Measurements from ENCODE around the gene TP53I13. TPM values are rescaled to one million over a fixed set of nuclear protein-coding genes. Genes with fewer than 3 reads are reported as not detected.
"Not testable (repeated sequence)": the region's sequence is repeated elsewhere in the genome, so short reads cannot be mapped to it uniquely, and the experiment has no call there.

The TP53I13 gene
- 10 to 100 TPM; 31.2 to 35.3 TPM for total RNA-seq

DNA sequence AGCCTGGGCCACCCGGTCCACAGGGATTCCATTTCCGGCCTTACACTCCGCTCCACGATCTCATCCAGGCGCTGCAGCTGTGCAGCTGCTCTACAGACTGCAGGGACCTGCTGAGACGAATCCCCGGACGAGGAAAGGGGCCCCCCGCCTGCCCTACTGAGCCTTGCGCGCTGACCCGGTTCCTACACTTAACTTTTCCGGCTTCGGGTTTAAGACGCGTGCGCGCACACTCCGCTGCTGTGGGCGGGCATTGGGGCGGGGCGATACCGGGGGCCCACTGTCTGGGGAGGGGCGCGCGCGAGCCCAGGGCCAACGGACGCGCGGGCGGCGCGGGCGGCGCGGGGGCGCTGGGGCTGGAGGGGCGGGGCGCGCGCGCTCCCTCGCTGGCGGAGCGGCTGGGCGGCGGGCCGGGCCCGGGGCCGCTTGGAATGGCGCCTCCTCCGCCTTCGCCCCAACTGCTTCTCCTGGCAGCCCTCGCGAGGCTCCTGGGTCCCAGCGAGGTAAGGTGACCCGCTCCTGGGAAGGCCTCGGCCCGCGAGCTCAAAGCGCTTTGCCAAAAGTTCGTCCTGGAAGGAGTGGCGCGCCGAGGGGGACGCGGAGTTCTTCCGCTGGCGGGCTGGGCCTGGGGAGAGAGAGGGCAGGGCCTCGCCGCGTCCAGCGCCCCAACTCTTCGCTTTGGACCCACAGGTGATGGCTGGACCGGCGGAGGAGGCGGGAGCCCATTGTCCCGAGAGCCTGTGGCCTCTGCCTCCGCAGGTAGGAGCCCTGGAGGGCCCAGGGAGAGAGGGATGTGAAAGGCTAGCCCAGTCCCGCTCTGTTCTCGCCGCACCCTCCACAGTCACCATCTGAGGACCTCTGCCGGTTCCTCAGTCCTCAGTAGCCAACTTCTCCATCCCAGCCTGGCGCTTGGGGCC is at the start of gene TP53I13:
TSS of gene TP53I13 (plus strand) at position 371 of the 914 bp plus-strand sequence. CDS start at position 429, 58 bp downstream.
- H3K27ac Mint-ChIP-seq = peak within 1 kb of the TSS; percentile 91
- peak within 1 kb of the TSS; percentile 92 for H3K4me3 Mint-ChIP-seq
- peaks cover 25% of the 10 kb centered on the region for H3K4me1 Mint-ChIP-seq
- DNase-seq = peak; percentile 86
- no peaks in the 10 kb centered on the region for H3K27me3 Mint-ChIP-seq
- H3K9me3 Mint-ChIP-seq = no peaks in the 10 kb centered on the region
- H3K36me3 Mint-ChIP-seq = peaks cover 13% of the 10 kb centered on the region

- no peak overlapping the region for H3K4me3 Mint-ChIP-seq
- H3K9me3 Mint-ChIP-seq = no peaks in the 10 kb centered on the region
- DNase-seq = no peak
- no peak overlapping the region for H3K27ac Mint-ChIP-seq
- no peaks in the 10 kb centered on the region for H3K4me1 Mint-ChIP-seq
- H3K27me3 Mint-ChIP-seq = no peaks in the 10 kb centered on the region
- peaks cover 1% of the 10 kb centered on the region for H3K36me3 Mint-ChIP-seq
Observed at GRCh38 chr17:29524692-29525091, 43.8 kb upstream of the TP53I13 start.

DNA sequence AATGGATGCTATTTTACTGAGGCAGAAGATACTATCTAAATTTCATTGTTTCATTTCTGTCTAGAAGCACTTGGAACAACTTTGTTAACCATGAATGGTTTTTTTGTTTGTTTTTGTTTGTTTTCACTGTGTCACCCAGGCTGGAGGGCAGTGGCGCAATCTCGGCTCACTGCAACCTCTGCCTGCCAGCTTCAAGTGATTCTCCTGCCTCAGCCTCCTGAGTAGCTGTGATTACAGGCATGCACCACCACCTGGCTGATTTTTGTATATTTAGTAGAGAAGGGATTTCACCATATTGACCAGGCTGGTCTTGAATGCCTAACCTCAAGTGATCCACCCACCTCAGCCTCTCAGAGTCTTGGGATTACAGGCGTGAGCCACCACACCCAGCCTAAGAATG is 42.2 kb upstream of the TP53I13 start:
- no peak for DNase-seq

DNA sequence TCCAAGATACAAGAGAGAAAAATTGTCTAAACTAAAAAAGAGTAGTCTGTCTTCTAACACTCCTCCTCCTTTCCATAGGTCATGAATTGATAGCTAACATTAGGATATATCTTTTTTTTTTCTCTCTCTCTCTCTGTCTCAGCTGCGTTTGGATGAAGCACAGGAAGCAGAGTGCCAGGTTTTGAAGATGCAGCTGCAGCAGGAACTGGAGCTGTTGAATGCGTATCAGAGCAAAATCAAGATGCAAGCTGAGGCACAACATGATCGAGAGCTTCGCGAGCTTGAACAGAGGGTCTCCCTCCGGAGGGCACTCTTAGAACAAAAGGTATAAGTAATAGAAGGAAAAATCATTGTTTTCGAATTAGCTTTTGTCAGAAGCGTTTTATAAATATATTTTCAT is 34.5 kb upstream of the TP53I13 start:
- DNase-seq = no peak
- H3K9me3 Mint-ChIP-seq = no peaks in the 10 kb centered on the region
- H3K27me3 Mint-ChIP-seq = no peaks in the 10 kb centered on the region
- peaks cover 9% of the 10 kb centered on the region for H3K36me3 Mint-ChIP-seq
- no peak overlapping the region for H3K27ac Mint-ChIP-seq
- no peak overlapping the region for H3K4me3 Mint-ChIP-seq
- H3K4me1 Mint-ChIP-seq = no peaks in the 10 kb centered on the region

More for the DNA sequence above, 42.2 kb upstream of the TP53I13 start:
- Mint-ChIP-seq H3K4me1 (no peaks in the 10 kb centered on the region), H3K27me3 (no peaks in the 10 kb centered on the region), H3K9me3 (no peaks in the 10 kb centered on the region), H3K4me3 (no peak overlapping the region), H3K27ac (no peak overlapping the region), H3K36me3 (no peaks in the 10 kb centered on the region)

GRCh38 chr17:29544066-29544465 is 24.4 kb upstream of the TP53I13 start:
- H3K27ac Mint-ChIP-seq = no peak overlapping the region
- H3K36me3 Mint-ChIP-seq = peaks cover 5% of the 10 kb centered on the region
- H3K4me3 Mint-ChIP-seq = no peak overlapping the region
- peaks cover 3% of the 10 kb centered on the region for H3K4me1 Mint-ChIP-seq
- H3K27me3 Mint-ChIP-seq = no peaks in the 10 kb centered on the region
- DNase-seq = no peak
- no peaks in the 10 kb centered on the region for H3K9me3 Mint-ChIP-seq

- no peaks in the 10 kb centered on the region for H3K27me3 Mint-ChIP-seq
- H3K4me1 Mint-ChIP-seq = peaks cover 6% of the 10 kb centered on the region
- H3K36me3 Mint-ChIP-seq = peaks cover 4% of the 10 kb centered on the region
- H3K27ac Mint-ChIP-seq = no peak overlapping the region
- no peak overlapping the region for H3K4me3 Mint-ChIP-seq
- H3K9me3 Mint-ChIP-seq = no peaks in the 10 kb centered on the region
- DNase-seq = no peak
Observed at GRCh38 chr17:29546085-29546484, 22.4 kb upstream of the TP53I13 start.

DNA sequence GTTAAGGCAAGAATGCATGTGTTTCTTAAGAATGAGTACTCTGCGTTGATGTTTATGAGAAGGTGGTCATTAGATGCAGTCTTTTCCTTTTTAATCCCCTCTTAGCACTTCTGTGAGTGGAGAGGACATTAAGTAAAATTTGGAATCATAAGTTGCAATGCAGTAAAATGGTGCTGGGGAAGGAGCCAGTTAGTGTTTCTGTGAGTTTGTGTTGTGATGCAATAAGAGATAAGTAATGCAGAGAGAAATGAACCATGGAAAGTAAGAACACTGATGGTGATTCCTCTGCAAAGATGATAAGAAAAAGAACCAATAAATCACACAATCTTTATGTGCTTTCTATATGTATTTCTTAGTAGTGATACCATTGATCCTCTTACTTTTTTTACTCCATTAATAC is 21.7 kb upstream of the TP53I13 start:
- Mint-ChIP-seq H3K4me1 (peaks cover 6% of the 10 kb centered on the region), H3K27me3 (no peaks in the 10 kb centered on the region), H3K36me3 (peaks cover 4% of the 10 kb centered on the region), H3K27ac (no peak overlapping the region), H3K9me3 (no peaks in the 10 kb centered on the region), H3K4me3 (no peak overlapping the region)
- no peak for DNase-seq

DNA sequence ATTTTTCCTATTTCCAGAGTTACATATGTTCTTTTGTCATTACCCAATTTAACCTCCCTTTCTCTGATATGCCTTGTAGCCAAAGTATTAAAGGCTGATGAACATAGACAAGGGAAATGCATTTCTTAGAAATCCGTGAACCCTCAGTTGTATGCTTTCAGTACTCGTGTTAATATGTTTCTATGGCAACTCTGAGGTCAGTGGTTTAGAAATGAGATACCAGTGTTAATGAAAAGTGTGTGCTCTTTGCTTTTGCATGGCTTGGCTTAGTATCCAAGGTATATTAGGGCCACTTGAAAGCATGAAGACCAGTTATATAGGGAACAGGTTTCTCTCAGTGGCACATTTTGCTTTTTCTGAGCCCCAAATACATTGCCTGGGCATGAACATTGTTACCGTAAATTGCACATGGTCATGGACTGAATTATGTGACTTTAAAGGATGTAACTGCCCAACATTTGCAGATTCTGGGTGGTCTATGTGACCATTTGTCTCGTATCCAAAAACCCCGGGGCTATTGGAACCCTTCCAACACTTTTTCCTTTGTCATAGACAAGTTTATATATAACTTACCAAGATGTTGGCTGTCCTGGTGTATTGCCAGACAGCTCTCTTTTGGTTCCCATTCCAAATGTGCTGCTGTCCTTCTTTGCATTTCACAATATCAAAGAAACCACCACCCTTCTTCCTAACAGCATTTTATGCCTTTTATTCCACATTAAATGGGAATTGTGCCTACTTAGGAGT is 19.2 kb upstream of the TP53I13 start:
- Mint-ChIP-seq H3K36me3 (no peaks in the 10 kb centered on the region), H3K4me1 (peaks cover 6% of the 10 kb centered on the region), H3K9me3 (no peaks in the 10 kb centered on the region), H3K27me3 (no peaks in the 10 kb centered on the region), H3K4me3 (no peak overlapping the region), H3K27ac (no peak overlapping the region)
- no peak for DNase-seq

- H3K27me3 Mint-ChIP-seq = peaks cover 3% of the 10 kb centered on the region
- H3K9me3 Mint-ChIP-seq = no peaks in the 10 kb centered on the region
- H3K36me3 Mint-ChIP-seq = peaks cover 4% of the 10 kb centered on the region
- no peak for DNase-seq
- H3K4me1 Mint-ChIP-seq = peaks cover 8% of the 10 kb centered on the region
- H3K27ac Mint-ChIP-seq = no peak overlapping the region
- H3K4me3 Mint-ChIP-seq = no peak overlapping the region
Observed at GRCh38 chr17:29555840-29556239, 12.7 kb upstream of the TP53I13 start.

DNA sequence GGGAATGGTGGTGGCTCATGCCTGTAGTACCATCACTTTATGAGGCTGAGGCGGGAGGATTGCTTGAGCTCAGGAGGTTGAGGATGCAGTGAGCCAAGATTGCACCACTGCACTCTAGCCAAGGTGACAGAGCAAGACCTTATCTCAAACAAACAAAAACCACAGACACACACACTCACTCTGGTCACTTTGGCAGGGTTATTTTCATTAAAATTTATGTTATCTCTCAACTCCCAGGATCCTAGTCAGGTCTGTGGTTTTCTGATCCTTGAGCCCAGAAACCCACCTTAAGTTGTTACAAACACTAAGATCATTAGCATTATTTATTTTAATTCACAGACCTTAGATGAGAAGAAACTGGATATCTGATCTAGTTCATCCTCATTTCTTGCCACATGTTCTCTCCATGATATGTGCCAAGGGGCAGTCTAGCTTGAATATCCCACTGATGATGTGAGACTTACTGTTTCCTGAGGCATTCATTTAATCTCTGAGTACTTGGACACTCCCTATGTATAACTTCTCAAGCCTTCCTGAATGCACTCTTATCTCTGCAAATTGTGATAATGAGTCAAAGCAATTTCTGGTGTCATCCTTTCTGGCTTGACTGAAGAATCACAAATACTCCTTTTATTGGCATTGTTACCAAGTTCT is 11.3 kb upstream of the TP53I13 start:
- Mint-ChIP-seq H3K36me3 (peaks cover 9% of the 10 kb centered on the region), H3K4me3 (no peak overlapping the region), H3K4me1 (peaks cover 11% of the 10 kb centered on the region), H3K27ac (no peak overlapping the region), H3K27me3 (peaks cover 3% of the 10 kb centered on the region), H3K9me3 (no peaks in the 10 kb centered on the region)
- no peak for DNase-seq

GRCh38 chr17:29557739-29558116 is 10.8 kb upstream of the TP53I13 start:
- Mint-ChIP-seq H3K27ac (no peak overlapping the region), H3K9me3 (no peaks in the 10 kb centered on the region), H3K27me3 (peaks cover 3% of the 10 kb centered on the region), H3K36me3 (peaks cover 9% of the 10 kb centered on the region), H3K4me1 (peaks cover 11% of the 10 kb centered on the region), H3K4me3 (no peak overlapping the region)
- no peak for DNase-seq

DNA sequence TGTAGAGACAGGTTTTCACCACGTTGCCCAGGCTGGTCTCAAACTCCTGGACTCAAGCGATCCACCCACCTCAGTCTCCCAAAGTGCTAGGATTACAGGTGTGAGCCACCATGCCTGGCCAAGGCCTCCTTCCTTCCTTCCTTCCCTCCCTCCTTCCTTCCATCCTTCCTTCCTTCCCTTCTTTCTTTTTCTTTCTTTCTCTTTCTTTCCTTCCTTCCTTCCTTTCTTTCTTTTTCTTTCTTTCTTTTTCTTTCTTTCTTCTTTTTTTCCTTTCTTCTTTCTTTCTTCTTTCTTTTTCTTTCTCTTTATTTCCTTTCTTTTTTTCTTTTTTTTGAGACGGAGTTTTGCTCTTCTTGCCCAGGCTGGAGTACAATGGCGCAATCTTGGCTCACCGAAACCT is 10.4 kb upstream of the TP53I13 start:
- H3K36me3 Mint-ChIP-seq, DNase-seq, H3K9me3 Mint-ChIP-seq, H3K27ac Mint-ChIP-seq, H3K4me3 Mint-ChIP-seq, H3K27me3 Mint-ChIP-seq: not testable (repeated sequence)
- peaks cover 11% of the 10 kb centered on the region for H3K4me1 Mint-ChIP-seq

DNA sequence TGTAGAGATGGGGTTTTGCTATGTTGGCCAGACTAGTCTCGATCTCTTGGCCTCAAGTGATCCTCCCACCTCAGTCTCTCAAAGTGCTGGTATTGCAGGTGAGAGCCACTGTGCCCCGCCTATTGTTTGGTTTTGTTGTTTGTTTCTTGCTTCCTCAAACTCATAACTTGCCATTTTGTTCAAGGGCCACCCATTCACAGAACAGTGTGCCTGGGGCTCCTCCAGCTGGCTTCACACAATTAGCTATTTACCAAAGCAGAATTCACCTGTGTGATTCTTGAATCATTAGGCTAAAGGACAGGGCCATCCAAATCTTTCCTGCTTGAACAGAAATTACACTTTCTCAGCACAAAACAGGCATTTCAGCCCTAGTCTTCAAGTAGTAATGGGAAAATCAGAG is 8.9 kb upstream of the TP53I13 start:
- Mint-ChIP-seq H3K27ac (no peak overlapping the region), H3K4me1 (peaks cover 18% of the 10 kb centered on the region), H3K9me3 (no peaks in the 10 kb centered on the region), H3K36me3 (peaks cover 13% of the 10 kb centered on the region), H3K4me3 (no peak overlapping the region), H3K27me3 (peaks cover 3% of the 10 kb centered on the region)
- no peak for DNase-seq

DNA sequence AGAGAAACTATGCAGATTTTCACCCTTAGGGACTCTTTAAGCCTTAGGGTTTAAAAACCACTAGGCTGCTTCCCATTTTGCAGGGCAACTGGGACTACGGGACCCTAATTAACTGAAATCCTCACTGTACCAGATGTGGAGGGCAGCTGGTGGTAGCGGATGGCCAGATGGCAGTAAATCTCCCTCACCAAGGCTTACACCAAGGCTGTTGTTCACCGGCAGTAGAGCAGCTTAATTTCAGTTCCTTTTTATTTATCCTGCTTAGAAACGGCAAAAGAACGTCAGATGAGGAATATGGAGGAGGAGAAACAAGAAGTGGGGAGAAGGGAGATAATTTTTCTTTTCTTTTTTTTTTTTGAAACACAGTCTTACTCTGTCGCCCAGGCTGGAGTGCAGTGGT is 8.2 kb upstream of the TP53I13 start:
- Mint-ChIP-seq H3K4me1 (peaks cover 18% of the 10 kb centered on the region), H3K4me3 (no peak overlapping the region), H3K36me3 (peaks cover 14% of the 10 kb centered on the region), H3K9me3 (no peaks in the 10 kb centered on the region), H3K27ac (no peak overlapping the region), H3K27me3 (peaks cover 3% of the 10 kb centered on the region)
- no peak for DNase-seq
